AG04450 (cell line): Measurements from ENCODE around the gene POC1B. TPM values are rescaled to one million over a fixed set of nuclear protein-coding genes. Genes with fewer than 3 reads are reported as not detected.
A peak's percentile ranks its signal among the peaks of the same experiment; 100 is the strongest.

Source experiments
- CTCF ChIA-PET: fragments of 300-600, 350-600 bp; formaldehyde crosslinking; extraction: SDS; loops from one replicate; lab custom pipeline; 2022; ENCODE audit warnings: antibody characterized with exemption, inconsistent platforms; lab: Charles Lee
- POLR2A ChIA-PET: fragments of 350-600 bp; formaldehyde crosslinking; extraction: SDS; loops from one replicate; lab custom pipeline; 2021; ENCODE audit warnings: antibody characterized with exemption, inconsistent platforms; lab: Yijun Ruan, JAX
- DNase-seq: peaks from one replicate; pipeline ENCODE4 v3.0.0-alpha.2; 2011; ENCODE audit warnings: low read depth, low spot score
- H3K27ac ChIP-seq: one replicate; pipeline ENCODE4 v1.5.1; 2012; ENCODE audit warnings: low read depth, low read length, control low read depth
- H3K27me3 ChIP-seq: one replicate; pipeline ENCODE4 v1.6.0; 2012; ENCODE audit warnings: low read length; ENCODE audit not compliant: control insufficient read depth, insufficient read depth
- H3K4me3 ChIP-seq: 2 replicates; pipeline ENCODE4 v1.5.1; 2011; ENCODE audit warnings: mild to moderate bottlenecking, low read depth, low read length, control low read depth
- H3K9me3 ChIP-seq: 2 replicates; pipeline ENCODE4 v1.5.1; 2012; ENCODE audit warnings: low read length; ENCODE audit not compliant: control insufficient read depth, insufficient read depth
- polyA plus RNA-seq: library from polyadenylated mRNA; depleted of rRNA; stranded (reverse); fragments of >200 nt; gene quantifications from 2 replicates; pipeline ENCODE4 v1.2.3, GENCODE V29; 2011
- TF ChIP-seq, protein P1 (sequence below): IDR thresholded peaks from 2 replicates; pipeline ENCODE4 v1.5.1; 2011; ENCODE audit warnings: low read depth, low read length, control low read depth, inconsistent platforms

Gene POC1B
- polyA plus RNA-seq, 1 experiment: 11.9 TPM

DNA sequence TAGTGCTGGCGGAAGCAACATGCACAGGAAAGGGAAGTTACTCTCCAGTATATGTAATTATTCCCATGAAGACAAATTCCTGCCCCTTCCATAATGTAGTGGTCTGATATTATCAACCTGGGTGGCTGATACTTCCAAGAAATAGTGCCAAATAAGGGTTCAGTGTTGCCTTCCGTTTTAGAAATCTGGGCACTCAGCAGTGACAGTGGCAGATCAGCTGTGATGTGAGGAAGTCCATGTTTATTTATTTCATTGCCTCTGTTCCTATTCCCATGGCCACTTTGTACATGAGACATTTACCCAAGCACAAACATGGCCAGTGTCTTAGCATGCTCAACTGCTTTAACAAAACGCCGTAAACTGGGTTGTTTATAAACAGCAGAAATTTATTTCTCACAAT, 20.3 kb upstream of the POC1B start:
- DNase-seq: no peak
- Histone ChIP-seq H3K27me3 (no peaks in the 10 kb centered on the region), H3K9me3 (no peaks in the 10 kb centered on the region), H3K4me3 (no peak overlapping the region), H3K27ac (no peak overlapping the region)
- TF ChIP-seq, protein P1, sequence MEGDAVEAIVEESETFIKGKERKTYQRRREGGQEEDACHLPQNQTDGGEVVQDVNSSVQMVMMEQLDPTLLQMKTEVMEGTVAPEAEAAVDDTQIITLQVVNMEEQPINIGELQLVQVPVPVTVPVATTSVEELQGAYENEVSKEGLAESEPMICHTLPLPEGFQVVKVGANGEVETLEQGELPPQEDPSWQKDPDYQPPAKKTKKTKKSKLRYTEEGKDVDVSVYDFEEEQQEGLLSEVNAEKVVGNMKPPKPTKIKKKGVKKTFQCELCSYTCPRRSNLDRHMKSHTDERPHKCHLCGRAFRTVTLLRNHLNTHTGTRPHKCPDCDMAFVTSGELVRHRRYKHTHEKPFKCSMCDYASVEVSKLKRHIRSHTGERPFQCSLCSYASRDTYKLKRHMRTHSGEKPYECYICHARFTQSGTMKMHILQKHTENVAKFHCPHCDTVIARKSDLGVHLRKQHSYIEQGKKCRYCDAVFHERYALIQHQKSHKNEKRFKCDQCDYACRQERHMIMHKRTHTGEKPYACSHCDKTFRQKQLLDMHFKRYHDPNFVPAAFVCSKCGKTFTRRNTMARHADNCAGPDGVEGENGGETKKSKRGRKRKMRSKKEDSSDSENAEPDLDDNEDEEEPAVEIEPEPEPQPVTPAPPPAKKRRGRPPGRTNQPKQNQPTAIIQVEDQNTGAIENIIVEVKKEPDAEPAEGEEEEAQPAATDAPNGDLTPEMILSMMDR: no peak
- CTCF ChIA-PET: no interaction called here
- POLR2A ChIA-PET: no interaction called here

DNA sequence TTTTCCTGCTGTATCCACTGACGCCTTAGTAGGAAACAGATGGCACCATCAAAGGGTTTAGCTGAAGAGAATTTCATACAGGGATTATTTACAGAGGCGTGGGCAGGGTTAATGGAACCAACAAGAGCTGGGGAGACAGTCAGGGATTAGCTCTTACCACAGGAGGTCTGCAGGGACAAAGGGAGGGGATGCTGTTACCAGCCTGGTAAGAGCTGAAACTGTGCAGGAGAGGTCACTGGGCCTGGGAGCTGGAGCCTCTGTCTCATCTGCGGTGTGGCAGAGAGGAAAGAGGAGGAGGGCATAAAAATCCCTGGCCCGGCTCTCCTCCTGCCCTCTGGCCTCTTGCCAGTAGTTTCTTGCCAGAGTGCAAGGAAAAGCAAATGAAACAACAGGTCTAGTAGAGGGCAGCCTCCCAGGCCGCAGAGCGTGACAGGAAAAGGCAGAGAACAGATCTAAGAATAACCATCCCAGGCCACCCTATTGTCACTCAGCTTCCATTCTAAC, 18.9 kb upstream of the POC1B start:
- POLR2A ChIA-PET: no interaction called here
- DNase-seq: no peak

DNA sequence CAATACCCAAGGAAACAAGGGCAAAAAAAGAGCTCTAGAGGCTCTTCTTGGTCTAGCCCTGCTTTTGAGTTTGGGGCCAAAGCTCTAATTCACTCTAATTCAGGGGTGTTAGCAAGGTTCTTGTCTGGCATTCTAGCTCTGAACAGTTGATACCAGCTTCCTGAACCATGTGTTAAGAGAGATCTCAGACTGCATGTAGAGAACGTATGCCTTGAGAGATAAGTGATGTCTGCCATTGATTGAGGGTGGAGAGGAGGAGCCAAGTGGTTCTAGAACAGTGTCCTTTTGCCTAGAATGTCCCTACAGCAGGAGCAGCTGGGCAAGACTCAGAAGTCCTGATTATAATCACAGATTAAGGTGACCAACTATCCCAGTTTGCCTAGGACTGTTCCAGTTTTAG, 18.2 kb upstream of the POC1B start:
- TF ChIP-seq, protein P1: no peak
- DNase-seq: no peak
- Histone ChIP-seq H3K9me3 (no peaks in the 10 kb centered on the region), H3K27ac (no peak overlapping the region), H3K27me3 (no peaks in the 10 kb centered on the region), H3K4me3 (no peak overlapping the region)
- POLR2A ChIA-PET: no interaction called here
- CTCF ChIA-PET: interaction anchor here (0.5 to 3.3 kb wide), 28 partner anchors 8 to 1401 kb away, joined by 3 to 19 read pairs (median 3); no protein-coding TSS in a partner anchor

More for the DNA sequence above, 18.9 kb upstream of the POC1B start:
- H3K27ac ChIP-seq: no peak overlapping the region
- H3K27me3 ChIP-seq: no peaks in the 10 kb centered on the region
- TF ChIP-seq, protein P1: no peak
- no peaks in the 10 kb centered on the region for H3K9me3 ChIP-seq
- CTCF ChIA-PET: interaction anchor here (0.6 to 3.3 kb wide), 10 partner anchors 7 to 1397 kb away, joined by 3 to 19 read pairs (median 3); no protein-coding TSS in a partner anchor
- H3K4me3 ChIP-seq: no peak overlapping the region

DNA sequence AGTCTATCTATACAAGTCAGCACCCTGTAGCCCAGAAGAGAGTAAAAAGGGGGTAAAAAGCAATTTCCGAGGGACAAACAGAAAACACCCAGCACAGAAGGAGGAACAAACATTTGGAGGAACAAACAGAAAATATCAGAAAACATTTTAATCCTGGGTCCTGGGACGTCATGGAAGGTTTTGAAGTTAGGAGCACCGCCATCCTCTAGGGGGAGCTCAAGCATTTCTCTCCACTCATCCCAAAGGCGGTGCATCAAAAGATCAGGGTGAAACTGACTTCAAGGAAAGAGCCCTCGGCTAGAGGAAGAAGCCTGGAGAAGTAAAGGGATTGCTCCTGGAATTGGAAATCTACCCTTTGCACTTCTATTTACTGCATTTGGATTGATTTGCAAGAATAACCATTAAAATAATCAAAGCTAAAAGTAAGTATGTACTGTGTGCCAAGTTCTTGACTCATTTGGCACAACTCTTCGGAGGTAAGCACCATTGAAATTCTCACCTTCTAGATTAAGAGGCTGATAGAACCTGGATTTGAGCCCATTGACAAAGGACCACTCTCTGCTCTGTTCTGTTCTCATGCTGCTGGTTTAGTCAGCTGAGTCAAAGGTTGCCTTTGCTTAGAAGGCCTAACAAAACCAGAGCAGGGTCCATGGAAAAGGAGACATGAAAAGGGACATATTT, 17.2 kb upstream of the POC1B start:
- peak; percentile 52 for DNase-seq
- Histone ChIP-seq H3K4me3 (no peak overlapping the region), H3K27me3 (no peaks in the 10 kb centered on the region), H3K27ac (no peak overlapping the region), H3K9me3 (no peaks in the 10 kb centered on the region)
- ChIA-PET POLR2A (no interaction called here), CTCF (interaction anchor here (0.6 to 3.3 kb wide), 35 partner anchors 9 to 1402 kb away, joined by 3 to 19 read pairs (median 3); no protein-coding TSS in a partner anchor)
- TF ChIP-seq, protein P1: peak; percentile 94

DNA sequence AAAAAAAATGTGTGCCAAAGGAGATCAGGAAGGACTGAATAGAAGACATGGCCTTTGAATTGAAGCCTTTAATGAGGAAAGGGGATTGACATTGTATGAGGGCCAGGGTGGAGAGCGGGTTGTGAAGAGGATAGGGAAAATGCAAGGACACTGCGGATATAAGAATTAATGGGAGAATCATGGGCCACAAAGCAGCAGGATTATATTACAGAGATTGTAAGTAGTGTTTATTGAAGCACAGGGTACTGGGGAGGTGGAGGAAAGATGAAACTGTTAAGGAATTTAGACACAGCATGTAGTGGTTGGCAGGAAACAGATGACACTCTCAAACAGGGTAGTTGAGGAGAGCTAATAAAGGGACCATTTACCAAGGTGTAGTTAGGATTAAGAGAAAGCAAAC, 16.4 kb upstream of the POC1B start:
- POLR2A ChIA-PET: no interaction called here
- CTCF ChIA-PET: interaction anchor here (0.8 to 3.3 kb wide), 13 partner anchors 10 to 1403 kb away, joined by 3 to 19 read pairs (median 3); no protein-coding TSS in a partner anchor
- Histone ChIP-seq H3K27me3 (no peaks in the 10 kb centered on the region), H3K27ac (no peak overlapping the region), H3K4me3 (no peak overlapping the region), H3K9me3 (no peaks in the 10 kb centered on the region)
- DNase-seq: no peak
- TF ChIP-seq, protein P1: no peak
